HG02973 (cell line): Measurements from ENCODE around the gene CUX1.
"Not testable (repeated sequence)": the region's sequence is repeated elsewhere in the genome, so short reads cannot be mapped to it uniquely, and the experiment has no call there.

Experiments
- ATAC-seq: cut with Tn5 transposase; IDR thresholded peaks from one replicate; pipeline ENCODE4 v1.9.1; 2021; ENCODE audit warnings: moderate library complexity; ENCODE audit not compliant: unreplicated experiment

CUX1 gene

DNA sequence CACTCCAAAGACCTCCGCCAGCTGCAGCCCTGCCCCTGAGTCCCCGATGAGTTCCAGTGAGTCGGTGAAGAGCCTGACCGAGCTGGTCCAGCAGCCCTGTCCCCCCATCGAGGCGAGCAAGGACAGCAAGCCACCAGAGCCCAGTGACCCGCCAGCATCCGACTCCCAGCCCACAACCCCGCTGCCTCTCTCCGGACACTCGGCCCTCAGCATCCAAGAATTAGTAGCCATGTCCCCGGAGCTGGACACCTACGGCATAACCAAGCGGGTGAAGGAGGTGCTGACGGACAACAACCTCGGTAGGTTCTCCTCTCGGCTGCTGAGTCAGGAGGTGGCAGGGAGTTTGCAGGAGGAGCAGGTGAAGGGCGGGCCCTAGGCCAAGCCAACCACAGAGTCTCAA lies 409.9 kb downstream of the CUX1 start:
- no peak for ATAC-seq

DNA sequence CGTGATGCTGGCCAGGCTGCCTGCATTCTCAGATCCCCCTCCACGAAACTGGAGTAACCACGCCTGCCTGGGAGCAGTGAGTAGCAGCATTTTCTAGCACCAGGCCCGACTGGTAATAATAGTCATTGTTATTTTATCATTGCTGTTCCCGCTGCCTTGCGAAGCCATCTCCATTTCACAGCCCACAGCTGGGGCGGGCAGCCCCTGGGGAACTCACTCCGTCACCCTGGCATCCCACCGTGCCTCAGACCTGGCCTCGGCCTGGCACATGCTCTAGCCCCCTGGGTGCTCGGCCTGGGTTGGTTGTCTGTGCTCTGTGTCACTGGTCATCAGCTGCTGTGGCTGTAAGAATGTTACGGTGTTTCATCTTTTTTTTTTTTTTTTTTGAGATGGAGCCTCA lies 411.5 kb downstream of the CUX1 start:
- no peak for ATAC-seq

DNA sequence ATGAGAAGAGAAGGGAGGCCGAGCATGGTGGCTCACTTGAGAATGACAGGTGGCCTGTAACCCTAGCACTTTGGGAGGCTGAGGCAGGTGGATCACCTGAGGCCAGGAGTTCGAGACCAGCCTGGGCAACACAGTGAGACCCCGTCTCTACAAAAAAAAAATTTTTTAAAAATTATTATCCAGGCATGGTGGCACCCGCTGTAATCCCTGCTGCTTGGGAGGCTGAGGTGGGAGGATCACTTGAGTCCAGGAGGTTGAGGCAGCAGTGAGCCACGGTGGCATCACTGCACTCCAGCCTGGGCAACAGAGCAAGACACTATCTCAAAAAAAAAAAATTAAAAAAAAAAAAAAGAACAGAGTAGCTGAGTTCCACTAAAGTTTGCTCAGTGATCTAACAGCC lies 412.7 kb downstream of the CUX1 start:
- not testable (repeated sequence) for ATAC-seq

DNA sequence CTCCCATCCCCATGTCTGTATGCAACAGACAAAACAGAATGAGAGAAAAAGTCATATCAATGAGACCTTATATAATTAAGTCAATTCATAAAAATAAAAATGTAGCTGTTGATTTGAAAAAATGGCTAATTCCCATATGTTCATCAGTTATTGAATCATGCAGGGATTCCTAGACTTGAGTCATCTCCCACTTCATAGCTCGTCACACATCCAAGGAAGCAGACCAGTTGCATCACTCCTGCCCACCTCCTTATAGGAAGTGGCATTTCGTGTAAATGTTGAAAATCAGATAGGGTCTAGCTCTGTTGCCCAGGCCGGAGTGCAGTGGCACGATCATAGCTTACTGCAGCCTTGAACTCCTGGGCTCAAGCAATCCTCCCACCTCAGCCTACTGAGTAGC lies 413.2 kb downstream of the CUX1 start:
- no peak for ATAC-seq

DNA sequence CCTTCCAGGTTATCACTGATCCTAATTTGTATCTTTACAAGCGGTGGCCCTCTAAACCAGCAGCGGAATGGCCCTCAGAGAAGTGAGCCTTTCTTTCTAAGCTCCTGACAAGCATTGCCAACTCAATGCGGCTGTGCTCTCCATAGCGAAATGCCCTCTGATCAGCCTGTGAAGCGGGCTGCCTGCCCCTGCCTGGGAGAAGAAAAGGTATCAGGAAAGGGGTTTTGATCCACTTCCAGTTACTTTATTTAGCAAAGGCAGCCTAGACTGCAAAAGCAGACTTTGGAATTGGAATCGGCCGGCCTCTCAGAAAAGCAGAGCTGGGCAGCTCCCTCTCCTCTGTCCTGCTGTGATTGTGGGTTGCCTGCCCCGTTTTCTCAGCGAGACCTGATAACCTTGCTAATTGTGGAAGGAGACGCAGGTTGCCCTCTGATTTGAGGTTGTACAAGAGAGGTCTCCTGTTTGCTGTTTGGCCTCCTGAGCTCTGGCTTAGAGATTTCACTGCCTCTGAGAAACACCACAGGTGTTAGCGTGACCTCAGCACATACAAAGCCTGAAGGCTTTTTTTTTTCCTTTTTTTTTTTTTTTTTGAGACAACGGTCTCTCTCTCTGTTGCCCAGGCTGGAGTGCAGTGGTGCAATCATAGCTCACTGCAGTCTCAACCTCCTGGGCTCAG lies 415.3 kb downstream of the CUX1 start:
- ATAC-seq, result no peak

DNA sequence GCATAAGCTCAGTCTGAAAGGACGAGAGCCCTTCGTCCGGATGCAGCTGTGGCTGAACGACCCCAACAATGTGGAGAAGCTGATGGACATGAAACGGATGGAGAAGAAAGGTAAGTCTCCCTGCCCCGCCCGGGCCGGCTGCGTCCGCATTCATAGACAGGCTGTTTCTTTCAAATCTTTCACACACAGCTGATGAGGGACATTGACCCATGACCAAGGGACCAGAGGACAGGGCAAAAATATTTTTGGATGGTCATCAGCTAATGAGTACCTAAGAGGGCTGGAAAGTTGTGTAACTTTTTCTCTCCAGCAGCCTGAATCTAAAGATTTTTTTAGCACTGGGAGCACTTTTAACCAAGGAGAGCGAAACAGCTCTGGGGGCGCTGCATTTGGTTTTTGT lies 416.7 kb downstream of the CUX1 start:
- no peak for ATAC-seq

DNA sequence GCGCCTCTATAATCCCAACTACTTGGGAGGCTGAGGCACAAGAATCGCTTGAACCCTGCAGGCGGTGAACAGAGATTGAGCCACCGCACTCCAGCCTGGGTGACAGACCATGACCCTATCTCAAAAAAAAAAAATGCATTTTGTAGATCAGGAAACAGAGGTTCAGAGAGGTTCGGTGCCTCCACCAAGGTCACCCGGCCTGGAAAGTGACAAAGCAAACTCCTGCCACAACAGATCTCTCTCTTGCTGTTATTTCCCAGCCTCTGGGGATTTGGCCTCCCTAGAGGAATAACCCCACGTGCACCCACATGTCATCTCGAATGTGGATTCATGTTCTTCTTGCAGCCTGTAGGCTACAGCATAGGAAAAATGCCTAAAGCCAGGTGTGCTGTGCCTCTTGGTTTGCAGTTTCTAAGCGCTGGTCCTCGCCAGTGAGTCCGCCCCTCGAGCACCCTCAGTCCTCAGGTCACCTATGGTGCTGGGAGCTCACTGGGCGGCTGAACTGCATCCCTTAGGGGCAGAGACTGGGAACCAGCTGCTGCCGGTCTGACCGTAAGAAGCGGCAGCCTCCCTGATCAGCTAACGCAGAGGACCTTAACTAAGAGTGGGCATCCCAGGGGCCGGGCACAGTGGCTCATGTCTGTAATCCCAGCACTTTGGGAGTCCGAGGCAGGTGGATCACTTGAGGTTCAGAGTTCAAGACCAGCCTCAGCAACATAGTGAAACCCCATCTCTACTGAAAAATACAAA lies 417.6 kb downstream of the CUX1 start:
- no peak for ATAC-seq

DNA sequence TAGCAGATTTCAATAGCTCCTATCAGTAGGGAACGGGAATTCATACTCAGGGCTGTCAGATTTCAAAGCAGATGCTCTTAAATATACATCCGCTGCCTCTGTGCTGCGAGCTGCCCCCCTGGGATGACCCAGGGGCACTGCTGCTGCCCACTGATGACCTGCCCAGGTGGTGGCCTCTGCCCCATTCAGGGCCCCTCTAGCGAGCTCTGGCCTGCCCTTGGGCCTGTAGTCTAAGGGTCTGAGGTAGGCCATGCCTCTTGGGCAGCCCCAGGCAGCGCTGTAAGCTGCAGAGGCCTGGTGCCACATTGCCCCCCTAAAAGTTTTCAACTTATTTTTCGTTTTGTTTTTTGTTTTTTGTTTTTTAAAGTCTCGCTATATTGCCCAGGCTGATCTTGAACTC lies 418.7 kb downstream of the CUX1 start:
- no peak for ATAC-seq

DNA sequence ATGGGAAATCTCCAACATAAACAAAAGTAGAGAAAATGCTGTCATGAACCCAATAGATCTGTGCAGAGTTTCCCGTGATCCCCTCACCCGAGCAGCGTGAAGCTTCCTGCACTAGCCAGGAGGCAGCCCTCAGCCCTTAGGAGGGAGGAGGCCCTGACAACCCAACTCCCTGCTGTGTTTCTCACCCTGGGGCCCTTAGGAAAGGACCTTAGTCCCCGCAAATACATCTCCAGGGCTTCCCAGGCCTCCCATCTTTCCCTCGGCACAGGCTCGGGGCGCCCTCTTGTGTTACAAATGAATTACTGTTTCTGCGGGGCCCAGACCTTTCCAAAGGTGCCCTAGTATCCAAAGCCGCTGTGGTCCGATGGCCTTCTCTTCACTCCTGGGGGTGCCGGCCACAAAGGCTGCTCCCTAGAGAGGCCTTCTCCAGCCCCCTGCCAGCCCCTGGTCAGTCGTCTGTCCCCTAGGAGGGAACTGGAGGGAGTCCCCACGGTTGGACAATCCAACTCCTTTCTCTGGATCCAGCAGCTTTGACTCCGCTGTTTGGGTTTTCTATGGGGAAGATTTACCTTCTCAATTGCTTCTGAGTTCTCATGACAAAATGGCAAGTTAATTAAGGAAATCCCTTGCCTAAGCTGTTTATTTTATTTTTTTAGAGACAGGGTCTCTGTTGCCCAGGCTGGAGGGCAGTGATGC lies 419.3 kb downstream of the CUX1 start:
- ATAC-seq, result no peak

DNA sequence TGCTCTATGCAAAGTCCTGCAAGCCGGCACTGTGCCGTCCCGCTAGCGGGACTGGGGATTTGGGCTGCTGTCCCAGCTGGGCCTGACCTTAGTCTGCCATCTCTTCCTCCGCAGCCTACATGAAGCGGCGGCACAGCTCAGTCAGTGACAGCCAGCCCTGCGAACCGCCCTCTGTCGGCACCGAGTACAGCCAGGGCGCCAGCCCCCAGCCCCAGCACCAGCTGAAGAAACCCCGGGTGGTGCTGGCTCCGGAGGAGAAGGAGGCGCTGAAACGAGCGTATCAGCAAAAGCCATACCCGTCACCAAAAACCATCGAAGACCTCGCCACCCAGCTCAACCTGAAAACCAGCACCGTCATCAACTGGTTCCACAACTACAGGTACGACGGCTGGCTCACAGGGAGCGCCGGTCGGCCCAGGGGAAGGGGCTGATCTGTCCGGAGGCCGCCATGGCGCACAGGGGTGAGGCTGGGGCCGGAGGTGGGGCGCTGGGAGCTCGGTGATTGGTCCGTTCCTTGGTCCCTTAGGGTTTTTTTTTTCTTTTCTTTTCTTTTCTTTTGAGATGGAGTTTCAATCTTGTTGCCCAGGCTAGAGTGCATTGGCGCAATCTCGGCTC lies 421.9 kb downstream of the CUX1 start:
- no peak for ATAC-seq

DNA sequence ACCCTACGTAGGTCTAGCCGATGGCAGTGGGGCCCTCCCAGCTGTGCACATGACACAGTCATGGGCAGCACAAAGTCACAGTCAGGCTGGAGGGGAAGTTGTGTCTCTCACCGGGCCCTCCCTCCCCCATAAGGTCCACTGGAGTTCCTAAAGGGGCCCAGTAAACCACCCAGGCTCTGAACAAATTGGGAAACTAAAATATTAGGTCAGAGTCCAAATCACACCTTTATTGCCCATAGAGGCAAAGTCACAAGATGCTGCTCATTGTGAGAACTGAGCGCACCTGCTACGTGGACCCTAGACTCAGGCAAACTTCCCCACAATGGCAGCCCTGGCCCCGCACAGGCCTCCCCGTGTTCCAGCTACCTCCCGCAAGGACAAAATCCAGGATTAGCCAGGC lies 424.0 kb downstream of the CUX1 start:
- ATAC-seq, result no peak

DNA sequence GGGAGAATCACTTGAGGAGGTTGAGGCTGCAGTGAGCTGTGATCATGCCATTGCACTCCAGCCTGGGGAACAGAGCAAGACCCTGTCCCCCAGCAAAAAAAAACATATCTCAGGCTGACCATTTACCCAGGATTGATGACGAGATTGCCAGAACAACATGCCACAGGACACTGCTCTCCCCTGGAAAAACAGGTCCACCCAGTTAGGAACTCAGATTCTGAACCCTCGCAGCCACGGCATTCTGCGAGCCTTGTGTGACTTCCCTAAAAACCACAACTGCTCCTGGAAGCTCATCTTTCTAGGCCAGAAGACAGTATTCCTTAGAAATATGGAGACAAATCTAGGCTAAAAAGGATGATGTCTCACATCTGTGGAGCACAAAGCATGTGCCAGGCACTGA lies 427.2 kb downstream of the CUX1 start:
- ATAC-seq, result no peak

DNA sequence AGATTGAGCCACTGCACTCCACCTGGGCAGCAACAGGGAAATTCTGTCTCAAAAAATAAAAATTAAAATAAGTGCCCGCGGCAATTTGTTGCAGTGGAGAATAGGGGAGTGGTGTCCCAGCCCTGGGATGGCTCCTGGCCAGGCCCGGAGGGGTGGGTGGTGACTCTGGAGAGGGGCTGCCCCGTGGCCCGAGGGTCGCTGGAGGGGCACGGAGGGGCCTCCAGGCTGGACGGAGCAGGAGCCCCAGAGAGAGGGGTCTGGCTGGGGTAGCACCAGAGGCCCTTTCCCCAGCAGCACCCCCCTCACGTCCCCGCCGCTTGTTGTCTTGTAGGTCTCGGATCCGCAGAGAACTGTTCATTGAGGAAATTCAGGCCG lies 430.6 kb downstream of the CUX1 start:
- ATAC-seq, result no peak

DNA sequence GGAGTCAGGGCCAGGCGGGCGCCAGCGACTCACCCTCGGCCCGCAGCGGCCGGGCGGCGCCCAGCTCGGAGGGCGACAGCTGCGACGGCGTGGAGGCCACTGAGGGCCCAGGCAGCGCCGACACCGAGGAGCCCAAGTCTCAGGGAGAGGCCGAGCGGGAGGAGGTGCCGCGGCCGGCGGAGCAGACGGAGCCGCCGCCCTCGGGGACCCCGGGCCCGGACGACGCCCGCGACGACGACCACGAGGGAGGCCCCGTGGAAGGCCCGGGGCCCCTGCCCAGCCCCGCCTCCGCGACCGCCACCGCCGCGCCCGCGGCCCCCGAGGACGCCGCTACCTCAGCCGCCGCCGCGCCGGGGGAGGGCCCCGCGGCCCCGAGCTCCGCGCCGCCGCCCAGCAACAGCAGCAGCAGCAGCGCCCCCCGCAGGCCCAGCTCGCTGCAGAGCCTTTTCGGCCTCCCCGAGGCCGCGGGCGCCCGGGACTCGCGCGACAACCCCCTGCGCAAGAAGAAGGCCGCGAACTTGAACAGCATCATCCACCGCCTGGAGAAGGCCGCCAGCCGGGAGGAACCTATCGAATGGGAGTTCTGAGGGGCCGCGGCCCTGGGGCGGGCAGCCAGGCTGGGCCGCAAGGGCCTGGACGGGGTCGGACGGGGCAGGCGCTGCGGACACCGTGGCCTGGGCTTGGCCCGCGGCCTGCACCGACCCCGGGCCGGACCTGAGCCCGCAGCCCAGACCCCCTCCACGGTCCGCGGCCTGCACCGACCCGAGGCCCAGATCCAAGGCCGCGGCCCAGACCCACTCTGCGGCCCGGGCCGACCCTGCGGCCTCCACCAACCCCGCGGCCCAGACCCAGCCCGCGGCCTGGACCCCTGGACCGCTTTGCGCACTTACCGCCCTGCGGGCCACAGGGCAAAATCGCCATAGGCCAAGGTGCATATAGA lies 431.3 kb downstream of the CUX1 start:
- no peak for ATAC-seq

DNA sequence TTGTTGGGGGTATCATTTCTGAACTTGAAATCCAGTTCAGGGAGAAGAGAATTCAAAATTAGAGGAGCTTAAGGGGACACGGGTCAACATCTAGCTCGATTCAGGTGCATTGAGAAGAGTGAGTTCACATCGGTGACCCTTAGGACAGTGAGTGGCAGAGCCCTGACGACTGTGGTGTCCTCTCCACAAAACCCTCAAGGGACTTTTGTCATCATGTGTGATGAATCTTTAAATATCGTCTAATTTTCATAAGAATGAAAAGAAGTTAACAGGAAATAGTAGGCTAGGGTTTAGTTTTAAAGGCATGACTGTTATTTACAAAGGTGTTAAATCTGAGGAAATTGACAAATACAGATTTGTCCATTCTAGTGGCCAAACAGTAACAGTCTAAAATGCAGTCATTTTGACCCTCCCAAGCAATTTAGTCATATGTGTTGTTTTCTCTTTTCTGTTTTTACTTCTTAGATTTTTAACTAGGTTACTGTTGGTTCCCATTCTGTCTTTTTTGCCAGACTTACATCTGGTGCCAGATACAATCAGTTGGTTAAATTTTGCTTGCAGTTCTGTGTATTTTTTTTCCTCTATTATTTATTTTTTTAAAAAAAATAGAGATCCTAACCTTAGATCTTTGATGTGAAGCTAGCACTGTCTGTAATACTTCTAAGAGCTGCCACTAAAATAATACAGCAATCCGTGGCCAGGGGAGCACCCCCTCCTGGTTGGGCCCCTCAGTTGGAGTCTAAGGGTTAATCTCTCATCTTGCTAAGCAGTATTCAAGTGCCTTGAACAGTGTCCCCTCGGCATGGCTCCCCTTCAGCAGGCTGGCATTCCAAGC lies 434.3 kb downstream of the CUX1 start:
- no peak for ATAC-seq

DNA sequence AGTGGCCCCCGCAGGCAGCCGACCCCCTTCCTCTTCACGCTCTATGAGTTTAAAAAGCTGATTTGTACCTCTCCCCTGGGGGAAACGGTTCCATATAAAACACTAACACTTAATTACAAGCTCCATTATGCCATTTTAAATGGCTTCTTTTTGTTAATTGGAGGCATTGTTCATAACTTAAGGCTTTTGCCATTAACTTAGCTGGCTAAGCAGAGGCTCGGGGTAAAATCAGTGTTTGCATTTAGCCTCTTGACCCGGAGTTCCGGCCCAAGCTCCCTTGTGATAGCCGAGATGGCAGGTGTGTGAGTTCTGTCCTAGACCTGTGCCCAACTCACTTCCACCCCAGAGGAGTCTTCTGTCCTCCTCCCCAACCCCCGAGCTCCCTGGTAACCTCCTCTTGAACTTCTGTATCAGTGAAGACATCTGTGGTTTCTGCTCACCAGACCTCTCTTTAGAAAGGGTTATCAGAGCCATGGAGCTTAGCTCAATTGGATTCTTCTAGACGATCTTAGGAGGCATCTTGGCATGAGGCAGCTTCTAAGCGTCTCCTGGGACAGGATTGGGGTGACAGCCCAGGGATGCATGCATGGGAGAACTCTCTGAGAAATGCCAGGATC lies 435.0 kb downstream of the CUX1 start:
- ATAC-seq, result no peak

DNA sequence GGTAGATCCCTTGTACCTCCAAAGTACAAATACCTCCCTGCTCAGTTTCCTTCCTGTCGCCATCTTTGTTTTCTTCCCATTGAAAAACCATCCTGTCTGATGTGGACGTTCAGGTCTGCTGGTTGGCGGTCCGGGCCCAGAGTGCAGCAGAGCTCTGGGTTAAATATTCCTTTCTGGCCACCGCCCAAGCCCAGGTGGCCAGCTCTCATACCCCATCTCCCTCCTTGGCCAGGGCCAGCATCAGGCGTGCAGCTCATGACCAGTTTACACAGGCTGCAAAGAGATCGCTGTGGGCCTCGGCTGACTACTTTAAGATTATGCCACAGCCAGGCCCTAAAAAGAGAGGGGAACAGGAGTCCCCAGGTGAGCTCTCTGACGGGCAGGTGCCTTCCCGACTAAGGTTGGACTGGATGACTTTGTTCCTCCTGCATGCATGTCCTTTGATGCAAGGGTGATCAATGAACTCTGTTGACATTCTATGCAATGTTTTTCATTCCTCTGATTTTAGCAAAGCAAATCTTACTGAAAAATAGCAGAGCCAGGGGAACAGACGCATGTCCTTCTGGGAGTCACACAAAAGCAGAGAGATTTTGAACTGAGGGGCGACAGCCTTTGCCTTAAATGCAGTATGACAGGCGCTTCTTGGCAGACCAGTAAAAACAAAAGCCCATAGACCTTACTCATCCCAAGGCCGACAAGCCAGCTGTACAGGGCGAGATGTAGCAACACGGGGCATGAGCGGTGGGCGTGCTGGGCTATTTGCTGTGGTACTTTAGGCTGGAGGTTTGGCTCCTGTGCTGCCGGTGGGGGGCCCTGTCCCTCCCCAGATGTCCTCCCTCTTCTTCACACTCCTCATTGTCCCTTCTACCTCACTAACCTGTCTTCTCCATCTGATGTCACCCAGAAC lies 435.9 kb downstream of the CUX1 start:
- no peak for ATAC-seq

DNA sequence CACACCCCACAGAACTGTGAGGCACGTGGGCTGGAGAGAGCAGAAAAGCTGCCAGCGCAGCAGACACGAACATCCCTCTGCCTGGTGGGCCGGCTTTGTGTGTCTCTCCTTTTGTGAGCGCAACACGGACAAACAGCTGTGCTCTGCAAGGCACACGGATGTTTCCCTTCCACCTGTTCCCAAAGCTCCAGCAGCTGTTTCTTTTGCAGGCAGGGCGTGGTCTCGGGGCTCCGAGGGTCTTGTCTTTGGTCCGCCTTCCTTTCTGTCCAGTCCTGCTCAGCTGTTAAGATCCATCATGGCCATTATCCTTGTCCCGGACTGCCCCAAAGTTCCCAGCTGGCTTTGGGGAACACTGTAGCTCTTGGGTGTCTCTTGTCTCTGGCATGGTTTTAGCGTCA lies 436.5 kb downstream of the CUX1 start:
- ATAC-seq, result no peak
